Mesodermal cell (in vitro differentiated cells): ENCODE measurements around the gene MICAL3.

Experiments
- H3K27ac ChIP-seq: 2 replicates; pipeline ENCODE4 v1.7.0; 2013; ENCODE audit warnings: mild to moderate bottlenecking, low read depth, low read length, moderate library complexity; ENCODE audit not compliant: severe bottlenecking
- H3K36me3 ChIP-seq: 2 replicates; pipeline ENCODE4 v1.7.1; 2013; ENCODE audit warnings: mild to moderate bottlenecking, low read length, moderate library complexity; ENCODE audit not compliant: control insufficient read depth, insufficient read depth
- H3K4me1 ChIP-seq: one replicate; pipeline ENCODE4 v1.7.1; 2013; ENCODE audit warnings: mild to moderate bottlenecking, low read length; ENCODE audit not compliant: insufficient read depth, control insufficient read depth, poor library complexity, severe bottlenecking
- H3K4me3 ChIP-seq: 2 replicates; pipeline ENCODE4 v1.7.0; 2013; ENCODE audit warnings: low read length, control low read depth, mild to moderate bottlenecking; ENCODE audit not compliant: insufficient read depth, poor library complexity, severe bottlenecking; ENCODE audit errors: extremely low read depth
- H3K9me3 ChIP-seq: 2 replicates; pipeline ENCODE4 v1.7.1; 2013; ENCODE audit warnings: mild to moderate bottlenecking, low read length, moderate library complexity; ENCODE audit not compliant: control insufficient read depth
- WGBS, 2 experiments: methylation state at CpG; one replicate each; pipeline ENCODE4 v1.1.5; 2013; ENCODE audit warnings: missing lambda C conversion rate in 2 of 2; ENCODE audit not compliant: insufficient coverage in 2 of 2; 5-methylcytosine and 5-hydroxymethylcytosine counted together

MICAL3 gene

DNA sequence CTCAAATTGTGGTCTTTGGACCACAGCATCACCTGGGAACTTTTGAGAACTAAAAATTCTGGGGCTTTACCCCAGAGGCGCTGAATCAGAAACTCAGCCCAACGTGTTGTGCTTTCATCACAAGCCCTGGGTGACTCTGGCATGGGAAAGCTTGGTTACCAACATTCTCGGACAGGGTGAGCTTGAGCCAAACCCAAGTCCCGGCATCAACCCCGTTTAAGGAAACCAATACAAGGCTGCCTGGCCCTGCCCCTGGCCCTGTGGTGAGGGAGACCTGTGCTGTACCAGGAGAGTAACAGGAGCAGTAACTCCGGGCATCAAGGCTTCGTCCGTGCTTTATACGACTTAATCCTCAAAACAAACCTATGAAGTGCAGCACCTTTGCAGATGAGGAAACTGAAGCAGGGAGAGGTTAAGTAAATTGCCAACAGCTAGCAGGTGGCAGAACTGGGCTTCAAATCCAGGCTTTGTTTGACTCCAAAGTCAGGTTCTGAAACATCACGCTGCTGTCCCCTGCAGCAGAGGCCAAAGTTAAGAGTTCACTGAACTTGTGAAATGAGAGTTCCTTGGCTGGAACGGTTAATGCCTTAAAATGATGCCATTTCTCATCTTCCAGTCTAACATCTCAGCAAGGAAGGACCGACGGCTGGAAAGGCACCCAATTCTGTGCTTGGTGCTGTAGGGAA is 186.0 kb downstream of the MICAL3 start:
- 97% methylated on average over 7 to 11 of the region's 13 CpGs for WGBS, 2 experiments

DNA sequence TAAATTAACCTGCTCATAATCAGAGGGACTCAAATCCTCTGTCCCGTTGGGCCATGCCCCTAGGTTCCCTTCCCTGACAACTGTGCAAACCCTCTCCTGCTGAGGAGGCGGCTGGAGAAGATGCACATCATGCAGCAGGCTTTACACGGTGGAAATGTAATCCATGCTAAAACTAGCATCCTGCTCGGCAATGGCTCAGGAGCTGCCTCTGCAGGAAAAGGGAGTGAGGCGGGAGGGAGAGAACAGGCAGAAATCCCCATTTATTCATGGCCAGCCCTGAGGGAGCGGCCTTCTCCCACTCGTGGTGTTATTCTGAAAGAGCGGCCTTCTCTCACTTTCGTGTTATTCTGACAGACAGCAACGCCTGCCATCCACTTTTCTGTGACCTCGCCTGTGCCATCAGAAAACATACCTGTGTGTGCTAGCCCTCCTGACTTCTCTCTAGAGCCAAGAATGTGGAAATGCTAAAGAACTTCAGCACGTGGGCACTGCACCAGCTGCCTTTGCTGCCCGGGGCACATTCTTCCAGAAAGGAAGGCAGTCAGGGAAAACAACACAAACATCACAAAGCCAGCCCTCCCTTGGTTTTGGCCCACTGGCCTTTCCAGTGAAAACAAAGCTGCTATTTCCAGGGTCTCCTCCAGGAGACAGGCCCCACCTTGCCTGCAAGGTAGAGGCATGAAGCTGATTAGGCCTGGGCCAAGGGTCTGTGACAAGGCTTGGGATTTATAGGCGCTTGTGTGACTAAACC is 187.2 kb downstream of the MICAL3 start:
- Histone ChIP-seq H3K9me3 (no peaks in the 10 kb centered on the region), H3K4me1 (no peaks in the 10 kb centered on the region), H3K36me3 (peaks cover 45% of the 10 kb centered on the region), H3K27ac (no peak overlapping the region), H3K4me3 (no peak overlapping the region)
- WGBS, 2 experiments = 81 to 82% methylated on average over 12 to 14 of the region's 14 CpGs

More for the DNA sequence above, 186.0 kb downstream of the MICAL3 start:
- Histone ChIP-seq H3K27ac (no peak overlapping the region), H3K4me3 (no peak overlapping the region), H3K36me3 (peaks cover 49% of the 10 kb centered on the region), H3K4me1 (no peaks in the 10 kb centered on the region), H3K9me3 (no peaks in the 10 kb centered on the region)

DNA sequence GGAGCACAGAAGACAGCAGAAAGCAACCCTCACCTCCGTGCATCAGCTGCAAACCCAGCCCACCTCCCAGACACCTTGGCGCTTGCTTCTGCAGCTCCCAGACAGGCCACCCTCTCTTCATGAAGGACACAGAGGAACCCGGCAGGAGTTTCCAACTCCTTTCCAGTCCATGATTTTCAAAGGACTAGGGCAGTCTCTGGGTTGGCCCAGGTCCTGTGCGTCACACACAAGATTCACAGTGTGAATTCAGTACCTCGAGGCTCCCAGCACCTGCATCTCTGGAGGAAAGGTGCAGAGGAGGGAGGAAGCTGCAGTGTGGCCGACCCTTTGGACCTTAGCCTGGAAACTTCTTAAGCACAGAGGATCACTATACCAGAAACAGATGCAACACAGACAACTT is 189.1 kb downstream of the MICAL3 start:
- Histone ChIP-seq H3K4me1 (no peaks in the 10 kb centered on the region), H3K27ac (no peak overlapping the region), H3K4me3 (no peak overlapping the region), H3K36me3 (peaks cover 30% of the 10 kb centered on the region), H3K9me3 (no peaks in the 10 kb centered on the region)
- WGBS, 2 experiments = 92 to 96% methylated on average over 4 to 5 of the region's 6 CpGs

DNA sequence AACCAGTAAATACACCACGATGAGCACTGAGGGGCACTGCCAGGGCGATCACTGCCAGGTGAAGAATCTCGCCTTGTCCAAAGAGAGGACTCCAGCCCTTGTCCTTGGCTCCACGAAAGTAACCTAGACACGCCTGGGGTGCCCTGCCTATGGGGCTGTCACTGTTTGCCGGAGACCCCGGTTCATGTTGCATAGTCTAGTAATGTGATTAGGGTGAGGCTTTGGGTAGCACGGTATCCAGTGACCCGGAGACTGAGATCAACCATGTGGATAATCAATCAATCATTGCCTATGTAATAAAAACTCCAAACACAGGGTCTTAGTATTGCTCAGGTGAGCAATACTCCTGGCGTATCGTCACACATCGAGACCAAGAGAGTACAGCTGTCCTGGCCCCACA is 190.9 kb downstream of the MICAL3 start:
- Histone ChIP-seq H3K27ac (no peak overlapping the region), H3K4me1 (no peaks in the 10 kb centered on the region), H3K9me3 (no peaks in the 10 kb centered on the region), H3K4me3 (no peak overlapping the region), H3K36me3 (peaks cover 33% of the 10 kb centered on the region)
- WGBS, 2 experiments = 80 to 82% methylated on average over 8 of the region's 12 CpGs

DNA sequence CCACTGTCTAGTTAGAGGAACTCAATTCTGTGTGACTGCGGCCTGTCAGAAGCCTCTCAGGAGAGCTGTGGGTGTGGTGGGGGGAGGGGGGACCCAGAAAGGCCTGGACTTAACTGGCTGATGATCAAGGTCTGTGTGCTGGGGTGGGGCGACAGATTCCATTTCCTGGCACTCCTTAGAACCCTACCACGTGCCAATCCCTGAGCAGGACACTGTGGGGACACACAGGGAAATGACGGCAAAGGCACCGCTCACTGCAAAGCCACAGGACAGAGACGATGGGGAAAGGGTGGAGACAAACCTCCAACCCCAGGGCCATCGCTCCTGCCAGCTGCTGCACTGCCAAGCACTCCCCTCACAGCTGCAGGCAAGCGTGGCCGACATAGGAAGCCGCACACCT is 191.7 kb downstream of the MICAL3 start:
- Histone ChIP-seq H3K36me3 (peaks cover 30% of the 10 kb centered on the region), H3K4me3 (no peak overlapping the region), H3K4me1 (no peaks in the 10 kb centered on the region), H3K27ac (no peak overlapping the region), H3K9me3 (no peaks in the 10 kb centered on the region)
- 95 to 98% methylated on average over 8 to 10 of the region's 10 CpGs for WGBS, 2 experiments

- no peaks in the 10 kb centered on the region for H3K9me3 ChIP-seq
- no peaks in the 10 kb centered on the region for H3K4me1 ChIP-seq
- H3K36me3 ChIP-seq = peaks cover 37% of the 10 kb centered on the region
- WGBS, 2 experiments = 94% methylated on average over 11 to 13 of the region's 17 CpGs
- no peak overlapping the region for H3K27ac ChIP-seq
- no peak overlapping the region for H3K4me3 ChIP-seq
Observed at GRCh38 chr22:17831501-17832251, 192.7 kb downstream of the MICAL3 start.

DNA sequence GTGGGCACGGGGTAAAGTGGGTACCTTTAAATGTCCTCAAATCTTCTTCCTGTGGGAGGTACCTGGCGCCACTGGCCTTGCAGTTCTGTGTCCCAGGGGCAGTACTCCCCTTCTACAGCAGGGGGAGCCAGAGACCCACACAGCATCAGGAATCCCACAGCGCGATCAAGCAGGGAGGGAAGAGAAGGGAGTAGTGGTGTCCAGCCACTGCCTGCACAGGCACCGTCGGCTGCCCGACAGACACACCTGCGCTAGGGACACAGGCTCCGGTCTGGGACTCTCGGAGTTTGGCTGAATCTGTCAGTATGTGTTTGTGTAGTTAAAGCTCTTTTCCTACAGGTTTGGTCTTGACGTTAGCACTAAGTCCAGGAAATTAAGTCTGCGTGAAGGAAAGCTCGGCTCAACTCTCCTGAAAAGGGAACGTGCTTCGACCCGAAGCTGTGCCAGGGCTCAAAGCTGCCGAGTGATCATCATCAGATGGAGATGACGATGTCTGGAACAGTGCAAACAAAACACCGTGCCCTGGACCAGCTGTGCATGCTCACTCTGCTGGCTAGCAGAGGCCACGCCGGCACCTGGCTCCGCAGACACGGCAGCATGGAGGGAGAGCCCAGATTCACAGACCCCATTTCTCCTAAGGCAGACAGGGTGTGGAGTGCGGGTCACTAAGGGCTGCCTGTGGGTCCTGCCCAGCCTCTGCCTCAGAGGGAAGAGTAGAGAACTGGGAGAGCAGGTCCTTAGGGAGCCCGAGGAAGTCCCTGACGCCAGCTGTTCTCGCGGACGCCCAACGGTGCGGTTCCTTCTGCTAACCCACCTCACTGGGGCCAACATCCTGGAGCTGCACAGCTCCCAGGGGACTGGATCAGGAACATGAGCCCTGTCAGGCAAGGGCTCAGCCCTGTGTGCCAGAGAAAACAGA is 194.1 kb downstream of the MICAL3 start:
- Histone ChIP-seq H3K4me3 (no peak overlapping the region), H3K9me3 (no peaks in the 10 kb centered on the region), H3K4me1 (no peaks in the 10 kb centered on the region), H3K27ac (no peak overlapping the region), H3K36me3 (peaks cover 38% of the 10 kb centered on the region)
- WGBS, 2 experiments = 74 to 78% methylated on average over 26 to 27 of the region's 31 CpGs

DNA sequence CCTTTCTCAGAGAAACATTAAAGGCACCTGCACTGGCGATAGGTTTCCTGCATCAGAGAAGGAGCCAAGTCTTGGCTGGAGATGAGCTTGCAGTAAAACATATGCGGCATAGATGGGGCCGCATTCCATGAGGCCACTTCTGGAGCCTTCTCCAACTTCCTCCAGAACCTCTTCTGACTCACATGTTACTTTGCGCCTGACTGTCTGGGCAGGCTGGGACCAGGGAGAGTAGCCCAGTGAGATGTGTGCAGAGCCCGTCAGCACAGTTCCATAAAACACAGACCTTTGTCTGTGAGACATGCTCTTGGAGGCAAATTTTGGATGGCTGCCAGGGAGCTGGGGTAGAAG is 194.7 kb downstream of the MICAL3 start:
- Histone ChIP-seq H3K36me3 (peaks cover 37% of the 10 kb centered on the region), H3K27ac (no peak overlapping the region), H3K4me3 (no peak overlapping the region), H3K9me3 (no peaks in the 10 kb centered on the region), H3K4me1 (no peaks in the 10 kb centered on the region)
- WGBS, 2 experiments = 97 to 100% methylated on average over 3 to 4 of the region's 5 CpGs

- 93 to 97% methylated on average over 4 to 6 of the region's 6 CpGs for WGBS, 2 experiments
- Histone ChIP-seq H3K36me3 (peaks cover 34% of the 10 kb centered on the region), H3K4me1 (no peaks in the 10 kb centered on the region), H3K27ac (no peak overlapping the region), H3K4me3 (no peak overlapping the region), H3K9me3 (no peaks in the 10 kb centered on the region)
Observed at GRCh38 chr22:17828502-17829080, 195.8 kb downstream of the MICAL3 start.

DNA sequence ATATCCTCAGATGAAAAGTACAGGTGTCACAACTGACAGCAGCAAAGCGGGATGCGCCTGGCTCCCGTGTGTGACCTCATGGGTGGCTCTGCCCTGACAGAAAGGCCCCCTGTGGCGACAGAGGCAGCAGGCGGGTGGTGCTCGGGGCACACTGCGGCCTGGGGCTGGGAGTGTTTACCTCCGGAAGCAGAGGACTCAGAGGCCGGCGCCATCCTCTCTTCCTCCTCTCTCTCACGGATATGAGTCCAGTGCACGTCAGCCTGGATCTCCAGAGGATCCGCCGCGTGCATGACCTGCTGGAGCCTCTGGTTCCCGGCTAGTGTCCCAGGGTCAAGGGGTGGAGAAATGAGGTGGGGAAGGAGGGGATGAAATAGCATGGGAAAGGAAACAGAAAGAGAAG is 196.9 kb downstream of the MICAL3 start:
- peaks cover 40% of the 10 kb centered on the region for H3K36me3 ChIP-seq
- no peak overlapping the region for H3K4me3 ChIP-seq
- WGBS, 2 experiments = 80 to 95% methylated on average over 1 to 11 of the region's 16 CpGs
- no peak overlapping the region for H3K27ac ChIP-seq
- H3K4me1 ChIP-seq = no peaks in the 10 kb centered on the region
- H3K9me3 ChIP-seq = no peaks in the 10 kb centered on the region
